IPS DF 4.7 (cell line): ENCODE data around the gene CEP290.
"Not testable (repeated sequence)": the region's sequence is repeated elsewhere in the genome, so short reads cannot be mapped to it uniquely, and the experiment has no call there.

Experiments
- DNase-seq: peaks from one replicate; pipeline ENCODE4 v3.0.0-alpha.2; 2013; ENCODE audit warnings: low spot score; ENCODE audit errors: extremely low read depth

The CEP290 gene

GRCh38 chr12:88037770-88038169, 104.1 kb downstream of the CEP290 start:
- DNase-seq = no peak

- DNase-seq = no peak
Measured at GRCh38 chr12:88036353-88036965, 105.4 kb downstream of the CEP290 start.

GRCh38 chr12:88035907-88036289, 106.0 kb downstream of the CEP290 start:
- DNase-seq = no peak

GRCh38 chr12:88035271-88035906, 106.5 kb downstream of the CEP290 start:
- peak; percentile 30 for DNase-seq

GRCh38 chr12:88031161-88031560, 110.7 kb downstream of the CEP290 start:
- not testable (repeated sequence) for DNase-seq

- DNase-seq = no peak
Measured at GRCh38 chr12:88029093-88029665, 112.7 kb downstream of the CEP290 start, which contains the start of gene C12orf50. C12orf50 (minus strand) TSS chr12:88029401; CDS start chr12:88026962, 2,439 bp downstream.

GRCh38 chr12:88026196-88026595, 115.7 kb downstream of the CEP290 start:
- DNase-seq = no peak

- no peak for DNase-seq
Measured at GRCh38 chr12:88017964-88018363, 123.9 kb downstream of the CEP290 start.

- DNase-seq = no peak
Measured at GRCh38 chr12:88015825-88016224, 126.1 kb downstream of the CEP290 start.

- no peak for DNase-seq
Measured at GRCh38 chr12:88011755-88012154, 130.1 kb downstream of the CEP290 start.

GRCh38 chr12:88006351-88006750, 135.5 kb downstream of the CEP290 start:
- no peak for DNase-seq

GRCh38 chr12:88001327-88001726, 140.6 kb downstream of the CEP290 start:
- DNase-seq = no peak
